Cardiac muscle cell (in vitro differentiated cells and primary cell): ENCODE measurements around the gene DYSF. TPM values are rescaled to one million over a fixed set of nuclear protein-coding genes. Genes with fewer than 3 reads are reported as not detected.

Source experiments
- DNase-seq, 2 donors: peaks; one replicate each; pipeline versions ENCODE4 v3.0.0 to v3.0.0-alpha.2; 2010 to 2017; ENCODE audit warnings: low read depth in 1 of 2, low spot score in 1 of 2
- H3K27ac ChIP-seq: fragments of 200-600 bp; sonication (generic); 2 replicates; pipeline ENCODE4 v1.5.1; 2016
- H3K27me3 ChIP-seq: fragments of 200-600 bp; sonication (generic); 2 replicates; pipeline ENCODE4 v1.6.0; 2016; ENCODE audit warnings: control low read depth
- H3K36me3 ChIP-seq: fragments of 200-600 bp; sonication (generic); 2 replicates; pipeline ENCODE4 v1.5.1; 2016; ENCODE audit warnings: control low read depth
- H3K4me1 ChIP-seq: fragments of 200-600 bp; sonication (generic); 2 replicates; pipeline ENCODE4 v1.8.1; 2017; ENCODE audit warnings: low read depth, mild to moderate bottlenecking, mixed run types
- H3K4me3 ChIP-seq: fragments of 200-600 bp; sonication (generic); 2 replicates; pipeline ENCODE4 v1.5.1; 2016; ENCODE audit warnings: mild to moderate bottlenecking
- H3K9me3 ChIP-seq: fragments of 200-600 bp; sonication (generic); 2 replicates; pipeline ENCODE4 v1.5.1; 2017; ENCODE audit warnings: low read depth, mild to moderate bottlenecking, control low read depth
- CTCF ChIP-seq: IDR thresholded peaks from 2 replicates; pipeline ENCODE4 v1.5.1; 2012; ENCODE audit warnings: low read depth, mild to moderate bottlenecking, low read length
- polyA plus RNA-seq: library from polyadenylated mRNA; unstranded; fragments of >200 nt; fragmentation: Nextera tagmentation; extraction: Ambion mirVana; gene quantifications from 2 replicates; pipeline ENCODE4 v1.2.1, GENCODE V29; 2016
- total RNA-seq: library from RNA; depleted of rRNA; stranded (reverse); fragments of >200 nt; gene quantifications from 2 replicates; pipeline ENCODE4 v1.2.3, GENCODE V29; 2016

The DYSF gene
- total and polyA plus RNA-seq, 2 experiments from 2014 or later = 34.6 to 57.4 TPM

GRCh38 chr2:71588497-71589170 lies 135.3 kb downstream of the DYSF start:
- TF ChIP-seq CTCF = no peak
- Histone ChIP-seq H3K9me3 (no peaks in the 10 kb centered on the region), H3K4me3 (no peak overlapping the region), H3K4me1 (peaks cover 6% of the 10 kb centered on the region), H3K27me3 (no peaks in the 10 kb centered on the region), H3K36me3 (peaks cover 2% of the 10 kb centered on the region), H3K27ac (no peak overlapping the region)
- no peak for DNase-seq

DNA sequence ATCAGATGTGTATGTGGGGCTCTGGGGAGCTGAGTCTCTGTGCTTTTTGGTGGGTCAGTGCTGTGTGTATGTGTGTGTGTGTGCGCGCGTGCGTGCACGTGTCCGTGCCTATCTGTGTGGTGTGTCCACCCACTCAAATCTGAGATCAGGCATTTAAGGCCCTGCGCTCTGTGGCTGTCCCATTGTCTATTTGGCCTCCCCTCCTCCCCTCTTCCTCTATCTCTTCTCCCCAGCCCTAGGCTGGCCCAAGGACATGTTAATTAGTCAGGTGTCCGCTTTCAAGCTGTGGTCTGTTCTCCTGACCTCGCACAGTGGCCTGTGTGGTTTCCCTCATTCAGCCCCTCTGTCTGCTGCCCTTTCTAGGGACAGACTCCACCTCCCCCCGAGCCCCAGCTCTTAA lies 136.4 kb downstream of the DYSF start:
- peak in 1 of 2 donors; percentile 44 for DNase-seq
- Histone ChIP-seq H3K27ac (no peak overlapping the region), H3K9me3 (no peaks in the 10 kb centered on the region), H3K4me3 (no peak overlapping the region), H3K27me3 (no peaks in the 10 kb centered on the region), H3K4me1 (peaks cover 6% of the 10 kb centered on the region), H3K36me3 (peaks cover 2% of the 10 kb centered on the region)
- TF ChIP-seq CTCF = no peak

GRCh38 chr2:71591044-71591443 lies 137.7 kb downstream of the DYSF start:
- Histone ChIP-seq H3K36me3 (peaks cover 2% of the 10 kb centered on the region), H3K4me1 (peaks cover 6% of the 10 kb centered on the region), H3K27ac (no peak overlapping the region), H3K27me3 (no peaks in the 10 kb centered on the region), H3K9me3 (no peaks in the 10 kb centered on the region), H3K4me3 (no peak overlapping the region)
- DNase-seq = no peak
- TF ChIP-seq CTCF = no peak

DNA sequence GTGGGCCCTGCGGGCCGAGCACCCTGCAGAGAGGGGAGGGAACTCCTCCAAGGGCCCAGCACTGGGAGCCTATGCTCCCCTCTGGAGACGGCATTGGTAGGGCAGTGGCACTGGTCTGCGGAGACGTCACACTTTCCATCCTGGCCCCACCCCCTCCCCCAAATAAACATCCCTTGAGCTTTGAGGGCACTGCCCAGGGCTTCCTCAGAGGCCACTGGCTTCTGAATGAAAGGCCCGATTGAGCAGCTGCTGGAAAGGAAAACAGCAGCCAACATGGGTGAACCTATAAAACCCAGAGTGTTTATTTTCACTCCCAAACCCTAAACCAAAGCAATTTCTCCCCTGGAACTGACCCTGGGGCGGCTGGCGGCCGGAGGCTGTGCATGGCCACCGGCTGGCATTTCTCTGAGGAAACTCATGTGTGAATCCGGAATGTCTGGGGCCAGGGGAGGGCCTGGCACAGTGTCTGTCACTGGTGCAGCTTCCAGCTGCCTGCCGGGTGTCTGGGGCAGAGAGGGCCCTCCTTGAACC lies 138.9 kb downstream of the DYSF start:
- peaks cover 2% of the 10 kb centered on the region for H3K36me3 ChIP-seq
- H3K27ac ChIP-seq = no peak overlapping the region
- no peaks in the 10 kb centered on the region for H3K9me3 ChIP-seq
- no peak overlapping the region for H3K4me3 ChIP-seq
- peaks cover 6% of the 10 kb centered on the region for H3K4me1 ChIP-seq
- no peaks in the 10 kb centered on the region for H3K27me3 ChIP-seq
- no peak for DNase-seq
- no peak for TF ChIP-seq CTCF

DNA sequence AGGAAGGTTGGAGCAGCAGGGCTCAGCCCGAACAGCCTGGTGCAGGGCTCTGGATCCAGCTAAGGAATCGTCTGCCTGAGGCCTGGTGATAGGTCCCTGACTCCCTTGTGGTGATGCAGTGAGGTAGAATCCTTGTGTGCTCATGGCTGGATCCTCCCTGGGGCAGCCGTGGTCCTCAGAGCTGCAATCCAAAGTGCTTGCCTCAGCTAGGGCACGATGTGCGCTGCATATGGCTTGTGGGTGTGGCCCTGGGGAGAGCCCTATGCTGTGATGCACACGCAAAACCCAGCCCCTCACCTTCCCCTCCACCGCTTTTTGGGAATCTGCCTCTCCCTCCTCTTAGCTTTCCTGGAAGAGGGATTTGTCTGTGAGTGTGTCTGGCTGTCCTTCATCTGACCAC lies 142.2 kb downstream of the DYSF start:
- Histone ChIP-seq H3K4me1 (no peaks in the 10 kb centered on the region), H3K27me3 (no peaks in the 10 kb centered on the region), H3K27ac (no peak overlapping the region), H3K4me3 (no peak overlapping the region), H3K36me3 (peaks cover 2% of the 10 kb centered on the region), H3K9me3 (no peaks in the 10 kb centered on the region)
- no peak for DNase-seq
- no peak for TF ChIP-seq CTCF
